ENCODE results near the gene TAT. TPM values are rescaled to one million over a fixed set of nuclear protein-coding genes. Genes with fewer than 3 reads are reported as not detected.

TAT gene
- total and polyA plus RNA-seq, 2 donors = 0.20 TPM; not detected in 1

- Histone ChIP-seq H3K27ac (ENCODE audit: low read depth) (no peak overlapping the region), H3K36me3 (ENCODE audit: insufficient read depth) (no peaks in the 10 kb centered on the region), H3K4me3 (ENCODE audit: low read depth, low read length) (no peak overlapping the region), H3K4me1 (ENCODE audit: insufficient read depth) (no peaks in the 10 kb centered on the region)
- DNase-seq (ENCODE audit: extremely low spot score) = no peak
- WGBS = 20% methylated on average over 11 of the region's 11 CpGs
Measured at GRCh38 chr16:71542377-71542776, 34.5 kb downstream of the TAT start.

- Histone ChIP-seq H3K36me3 (ENCODE audit: insufficient read depth) (no peaks in the 10 kb centered on the region), H3K4me3 (ENCODE audit: low read depth, low read length) (no peak overlapping the region), H3K4me1 (ENCODE audit: insufficient read depth) (no peaks in the 10 kb centered on the region), H3K27ac (ENCODE audit: low read depth) (no peak overlapping the region)
- DNase-seq (ENCODE audit: extremely low spot score) = no peak
- 62% methylated on average over 6 of the region's 6 CpGs for WGBS
Measured at GRCh38 chr16:71537643-71538042, 39.2 kb downstream of the TAT start.

- 93% methylated on average over 28 of the region's 28 CpGs for WGBS
- DNase-seq (ENCODE audit: extremely low spot score) = no peak
- Histone ChIP-seq H3K4me3 (ENCODE audit: low read depth, low read length) (no peak overlapping the region), H3K36me3 (ENCODE audit: insufficient read depth) (no peaks in the 10 kb centered on the region), H3K4me1 (ENCODE audit: insufficient read depth) (no peaks in the 10 kb centered on the region), H3K27ac (ENCODE audit: low read depth) (no peak overlapping the region)
Measured at GRCh38 chr16:71536752-71537499, 40.0 kb downstream of the TAT start.

GRCh38 chr16:71532366-71532765 lies 44.5 kb downstream of the TAT start:
- no peak for DNase-seq (ENCODE audit: extremely low spot score)
- Histone ChIP-seq H3K36me3 (ENCODE audit: insufficient read depth) (no peaks in the 10 kb centered on the region), H3K4me3 (ENCODE audit: low read depth, low read length) (no peak overlapping the region), H3K27ac (ENCODE audit: low read depth) (no peak overlapping the region), H3K4me1 (ENCODE audit: insufficient read depth) (no peaks in the 10 kb centered on the region)
- WGBS = 49% methylated on average over 3 of the region's 3 CpGs

- Histone ChIP-seq H3K4me3 (ENCODE audit: low read depth, low read length) (no peak overlapping the region), H3K27ac (ENCODE audit: low read depth) (no peak overlapping the region), H3K36me3 (ENCODE audit: insufficient read depth) (no peaks in the 10 kb centered on the region), H3K4me1 (ENCODE audit: insufficient read depth) (no peaks in the 10 kb centered on the region)
- WGBS = 71% methylated on average over 4 of the region's 4 CpGs
- no peak for DNase-seq (ENCODE audit: extremely low spot score)
Measured at GRCh38 chr16:71528863-71529262, 48.0 kb downstream of the TAT start.

GRCh38 chr16:71528257-71528656 lies 48.6 kb downstream of the TAT start:
- Histone ChIP-seq H3K36me3 (ENCODE audit: insufficient read depth) (no peaks in the 10 kb centered on the region), H3K27ac (ENCODE audit: low read depth) (no peak overlapping the region), H3K4me1 (ENCODE audit: insufficient read depth) (no peaks in the 10 kb centered on the region), H3K4me3 (ENCODE audit: low read depth, low read length) (no peak overlapping the region)
- 80% methylated on average over 1 of the region's 1 CpG for WGBS
- DNase-seq (ENCODE audit: extremely low spot score) = no peak

- Histone ChIP-seq H3K27ac (ENCODE audit: low read depth) (no peak within 1 kb of the TSS), H3K4me1 (ENCODE audit: insufficient read depth) (no peaks in the 10 kb centered on the region), H3K4me3 (ENCODE audit: low read depth, low read length) (no peak within 1 kb of the TSS), H3K36me3 (ENCODE audit: insufficient read depth) (no peaks in the 10 kb centered on the region)
- 3% methylated on average over 9 of the region's 9 CpGs for WGBS
- no peak for DNase-seq (ENCODE audit: extremely low spot score)
Measured at GRCh38 chr16:71526111-71526631, 50.7 kb downstream of the TAT start, which contains the start of gene CHST4. TSS of gene CHST4 (plus strand) at chr16:71526426. CDS start at chr16:71536678, 10,252 bp downstream.

- Histone ChIP-seq H3K36me3 (ENCODE audit: insufficient read depth) (no peaks in the 10 kb centered on the region), H3K27ac (ENCODE audit: low read depth) (no peak overlapping the region), H3K4me3 (ENCODE audit: low read depth, low read length) (no peak overlapping the region), H3K4me1 (ENCODE audit: insufficient read depth) (no peaks in the 10 kb centered on the region)
- no peak for DNase-seq (ENCODE audit: extremely low spot score)
- 54% methylated on average over 16 of the region's 16 CpGs for WGBS
Measured at GRCh38 chr16:71524566-71525553, 52.0 kb downstream of the TAT start.

GRCh38 chr16:71520550-71520949 lies 56.3 kb downstream of the TAT start:
- WGBS = 62% methylated on average over 3 of the region's 3 CpGs
- DNase-seq (ENCODE audit: extremely low spot score) = no peak
- Histone ChIP-seq H3K27ac (ENCODE audit: low read depth) (no peak overlapping the region), H3K36me3 (ENCODE audit: insufficient read depth) (no peaks in the 10 kb centered on the region), H3K4me3 (ENCODE audit: low read depth, low read length) (no peak overlapping the region), H3K4me1 (ENCODE audit: insufficient read depth) (no peaks in the 10 kb centered on the region)

Small RNA genes lying within 50 kb of the gene (small RNA-seq; reads per million reads assigned to genes)
- not detected for gene RNU6-1061P

Other genes with a start within 250 kb of the TAT start
- gene CALB2, start 218.4 kb downstream of the TAT start, total RNA-seq = 1.4 TPM
- 1.6 TPM for gene CALB2, start 218.4 kb downstream of the TAT start, polyA plus RNA-seq
- gene TLE7, start 135.0 kb downstream of the TAT start, total RNA-seq = not detected
- gene TLE7, start 135.0 kb downstream of the TAT start, polyA plus RNA-seq = not detected
- 14.3 TPM for gene ZNF23, start 114.8 kb downstream of the TAT start, total RNA-seq
- gene ZNF23, start 114.8 kb downstream of the TAT start, polyA plus RNA-seq = 8.8 TPM
- gene ZNF19, start 87.8 kb downstream of the TAT start, total RNA-seq = 6.0 TPM
- gene ZNF19, start 87.8 kb downstream of the TAT start, polyA plus RNA-seq = 3.1 TPM
- not detected for gene CHST4, start 50.7 kb downstream of the TAT start, total RNA-seq
- gene CHST4, start 50.7 kb downstream of the TAT start, polyA plus RNA-seq = not detected
- 2.1 TPM for gene MARVELD3, start 49.1 kb upstream of the TAT start, total RNA-seq
- gene MARVELD3, start 49.1 kb upstream of the TAT start, polyA plus RNA-seq = 0.57 TPM
- gene PHLPP2, start 147.6 kb upstream of the TAT start, total RNA-seq = 10.5 TPM
- gene PHLPP2, start 147.6 kb upstream of the TAT start, polyA plus RNA-seq = 4.2 TPM
- gene AP1G1, start 231.7 kb upstream of the TAT start, total RNA-seq = 100 TPM
- 21.8 TPM for gene AP1G1, start 231.7 kb upstream of the TAT start, polyA plus RNA-seq

Data from urinary bladder (tissue), 4 donors.